HUES64 (cell line): Measurements from ENCODE around the gene CCDC77.

Experiments used
- H3K27ac ChIP-seq: 2 replicates; pipeline ENCODE4 v1.7.0; 2013; ENCODE audit warnings: low read depth, low read length, inconsistent platforms
- H3K27me3 ChIP-seq: 2 replicates; pipeline ENCODE4 v1.6.1; 2013; ENCODE audit warnings: mild to moderate bottlenecking, low read length; ENCODE audit not compliant: insufficient read depth
- H3K36me3 ChIP-seq: 2 replicates; pipeline ENCODE4 v1.6.1; 2013; ENCODE audit warnings: mild to moderate bottlenecking, low read length; ENCODE audit not compliant: insufficient read depth
- H3K4me1 ChIP-seq: 2 replicates; pipeline ENCODE4 v1.6.1; 2013; ENCODE audit warnings: mild to moderate bottlenecking, low read length, moderate library complexity; ENCODE audit not compliant: insufficient read depth
- H3K4me3 ChIP-seq: 2 replicates; pipeline ENCODE4 v1.5.1; 2013; ENCODE audit warnings: mild to moderate bottlenecking, low read length, moderate library complexity
- H3K9ac ChIP-seq: 2 replicates; pipeline ENCODE4 v1.6.1; 2013; ENCODE audit warnings: mild to moderate bottlenecking, low read depth, low read length
- H3K9me3 ChIP-seq: 2 replicates; pipeline ENCODE4 v1.6.1; 2013; ENCODE audit warnings: low read depth, low read length; ENCODE audit not compliant: insufficient read depth
- WGBS: fragments of 150-250, 120-280 bp; methylation state at CpG from one replicate; pipeline ENCODE4 v1.1.7; 2013; ENCODE audit warnings: missing lambda C conversion rate; 5-methylcytosine and 5-hydroxymethylcytosine counted together

Gene CCDC77

GRCh38 chr12:484096-484495 is 82.7 kb downstream of the CCDC77 start:
- H3K27ac ChIP-seq = no peak overlapping the region
- H3K36me3 ChIP-seq = no peaks in the 10 kb centered on the region
- H3K9me3 ChIP-seq = no peaks in the 10 kb centered on the region
- H3K4me3 ChIP-seq = no peak overlapping the region
- H3K9ac ChIP-seq = no peak overlapping the region
- WGBS = 88% methylated on average over 11 of the region's 11 CpGs
- H3K4me1 ChIP-seq = no peaks in the 10 kb centered on the region
- no peaks in the 10 kb centered on the region for H3K27me3 ChIP-seq

GRCh38 chr12:490260-490659 is 88.8 kb downstream of the CCDC77 start:
- no peaks in the 10 kb centered on the region for H3K27me3 ChIP-seq
- H3K27ac ChIP-seq = no peak overlapping the region
- H3K4me1 ChIP-seq = 0 out of 2 replicates have a peak, but pooled peaks cover 4% of the 10 kb centered on the region
- no peak overlapping the region for H3K4me3 ChIP-seq
- no peak overlapping the region for H3K9ac ChIP-seq
- no peaks in the 10 kb centered on the region for H3K36me3 ChIP-seq
- peaks cover 24% of the 10 kb centered on the region; the same call in 1 of the 2 replicates for H3K9me3 ChIP-seq
